ENCODE results near the gene TLCD3B.

DNA sequence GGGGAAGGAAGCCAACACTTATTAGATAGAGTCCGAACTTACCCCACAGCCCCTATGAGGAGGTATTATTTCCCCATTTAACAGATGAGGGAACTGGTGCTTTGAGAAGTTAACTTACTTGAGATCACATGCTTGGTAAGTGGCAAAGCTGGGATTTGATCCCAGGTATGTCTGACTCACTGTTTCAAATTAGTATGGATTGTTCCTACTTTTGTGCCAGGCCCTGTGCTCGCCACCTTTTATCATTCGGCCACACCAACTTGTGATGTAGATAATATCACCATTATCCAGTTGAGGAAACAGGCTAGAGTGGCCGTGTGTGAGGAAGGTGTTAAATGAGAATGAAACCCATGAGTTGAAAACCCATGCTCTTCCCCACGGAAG, 46.3 kb downstream of the TLCD3B start:
- TF ChIP-seq POLR2A (IDR thresholded peaks at IDR 0.05) (no peak), EP300 (IDR thresholded peaks at IDR 0.05) (no peak)
- TF ChIP-seq, protein P1, sequence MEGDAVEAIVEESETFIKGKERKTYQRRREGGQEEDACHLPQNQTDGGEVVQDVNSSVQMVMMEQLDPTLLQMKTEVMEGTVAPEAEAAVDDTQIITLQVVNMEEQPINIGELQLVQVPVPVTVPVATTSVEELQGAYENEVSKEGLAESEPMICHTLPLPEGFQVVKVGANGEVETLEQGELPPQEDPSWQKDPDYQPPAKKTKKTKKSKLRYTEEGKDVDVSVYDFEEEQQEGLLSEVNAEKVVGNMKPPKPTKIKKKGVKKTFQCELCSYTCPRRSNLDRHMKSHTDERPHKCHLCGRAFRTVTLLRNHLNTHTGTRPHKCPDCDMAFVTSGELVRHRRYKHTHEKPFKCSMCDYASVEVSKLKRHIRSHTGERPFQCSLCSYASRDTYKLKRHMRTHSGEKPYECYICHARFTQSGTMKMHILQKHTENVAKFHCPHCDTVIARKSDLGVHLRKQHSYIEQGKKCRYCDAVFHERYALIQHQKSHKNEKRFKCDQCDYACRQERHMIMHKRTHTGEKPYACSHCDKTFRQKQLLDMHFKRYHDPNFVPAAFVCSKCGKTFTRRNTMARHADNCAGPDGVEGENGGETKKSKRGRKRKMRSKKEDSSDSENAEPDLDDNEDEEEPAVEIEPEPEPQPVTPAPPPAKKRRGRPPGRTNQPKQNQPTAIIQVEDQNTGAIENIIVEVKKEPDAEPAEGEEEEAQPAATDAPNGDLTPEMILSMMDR (IDR thresholded peaks at IDR 0.05), result no peak

Measured in tibial nerve (tissue), 4 donors.